Right renal cortex interstitium (tissue), 3 donors: ENCODE data around the gene EIF2B5. TPM values are rescaled to one million over a fixed set of nuclear protein-coding genes. Genes with fewer than 3 reads are reported as not detected.

Experiments used
- DNase-seq, 3 donors: peaks; one replicate each; pipeline ENCODE4 v3.0.0-alpha.2; 2013; ENCODE audit warnings: low read depth in 3 of 3, low spot score in 2 of 3
- polyA plus RNA-seq, 3 donors: library from polyadenylated mRNA; unstranded; fragments of 120-200 nt; gene quantifications; one replicate each; pipeline ENCODE4 v1.2.1, GENCODE V29; 2013; ENCODE audit not compliant: insufficient read length in 3 of 3

The EIF2B5 gene
- polyA plus RNA-seq, 3 donors = 49.5 to 49.7 (median 49.5) TPM

- DNase-seq = no peak
Observed at GRCh38 chr3:184172681-184173373, 37.7 kb downstream of the EIF2B5 start.

- DNase-seq = no peak
Observed at GRCh38 chr3:184173374-184173722, 38.2 kb downstream of the EIF2B5 start.

- DNase-seq = no peak
Observed at GRCh38 chr3:184174284-184174645, 39.1 kb downstream of the EIF2B5 start.

GRCh38 chr3:184174646-184175492 is 39.7 kb downstream of the EIF2B5 start, which contains the start of gene AP2M1:
Gene AP2M1 (plus strand): TSS chr3:184174855. CDS start chr3:184176994, 2,139 bp downstream.
- peak; percentile 95 to 96 (median 96) for DNase-seq

- no peak for DNase-seq
Observed at GRCh38 chr3:184175506-184175905, 40.3 kb downstream of the EIF2B5 start.

- DNase-seq = no peak
Observed at GRCh38 chr3:184175981-184176376, 40.8 kb downstream of the EIF2B5 start.

- no peak for DNase-seq
Observed at GRCh38 chr3:184176377-184177330, 41.5 kb downstream of the EIF2B5 start.

- no peak for DNase-seq
Observed at GRCh38 chr3:184177331-184177731, 42.2 kb downstream of the EIF2B5 start.

- no peak for DNase-seq
Observed at GRCh38 chr3:184177767-184178306, 42.7 kb downstream of the EIF2B5 start.

GRCh38 chr3:184178521-184179138 is 43.5 kb downstream of the EIF2B5 start:
- DNase-seq = no peak

- no peak for DNase-seq
Observed at GRCh38 chr3:184180165-184180564, 45.0 kb downstream of the EIF2B5 start.

GRCh38 chr3:184181596-184181995 is 46.4 kb downstream of the EIF2B5 start:
- DNase-seq = no peak

- no peak for DNase-seq
Observed at GRCh38 chr3:184183679-184184078, 48.5 kb downstream of the EIF2B5 start.

- DNase-seq = no peak
Observed at GRCh38 chr3:184184546-184185230, 49.5 kb downstream of the EIF2B5 start.

- DNase-seq = peak; percentile 97 to 99 (median 99)
Observed at GRCh38 chr3:184185461-184186183, 50.5 kb downstream of the EIF2B5 start.

GRCh38 chr3:184186184-184186901 is 51.2 kb downstream of the EIF2B5 start, which contains the start of gene ABCF3:
Gene ABCF3 (plus strand): TSS chr3:184186199. CDS start chr3:184186208, 9 bp downstream.
- DNase-seq = no peak

- no peak for DNase-seq
Observed at GRCh38 chr3:184186902-184187207, 51.7 kb downstream of the EIF2B5 start.

- DNase-seq = no peak
Observed at GRCh38 chr3:184188080-184188479, 52.9 kb downstream of the EIF2B5 start.
